B cell (primary cell): ENCODE measurements around the gene MAP3K2.

Experiments
- EZH2 ChIP-seq: IDR thresholded peaks from 2 replicates; pipeline ENCODE4 v1.6.1; 2012; ENCODE audit warnings: borderline replicate concordance, low read depth, mild to moderate bottlenecking, moderate library complexity, low read length; ENCODE audit not compliant: insufficient read depth, poor library complexity, severe bottlenecking
- TF ChIP-seq, protein P1 (sequence below): fragments of 200-600 bp; IDR thresholded peaks from one replicate; pipeline ENCODE4 v1.8.0; 2022; ENCODE audit warnings: antibody characterized with exemption, mild to moderate bottlenecking

GRCh38 chr2:127275356-127275755 is 112.4 kb downstream of the MAP3K2 start:
- TF ChIP-seq, protein P1, sequence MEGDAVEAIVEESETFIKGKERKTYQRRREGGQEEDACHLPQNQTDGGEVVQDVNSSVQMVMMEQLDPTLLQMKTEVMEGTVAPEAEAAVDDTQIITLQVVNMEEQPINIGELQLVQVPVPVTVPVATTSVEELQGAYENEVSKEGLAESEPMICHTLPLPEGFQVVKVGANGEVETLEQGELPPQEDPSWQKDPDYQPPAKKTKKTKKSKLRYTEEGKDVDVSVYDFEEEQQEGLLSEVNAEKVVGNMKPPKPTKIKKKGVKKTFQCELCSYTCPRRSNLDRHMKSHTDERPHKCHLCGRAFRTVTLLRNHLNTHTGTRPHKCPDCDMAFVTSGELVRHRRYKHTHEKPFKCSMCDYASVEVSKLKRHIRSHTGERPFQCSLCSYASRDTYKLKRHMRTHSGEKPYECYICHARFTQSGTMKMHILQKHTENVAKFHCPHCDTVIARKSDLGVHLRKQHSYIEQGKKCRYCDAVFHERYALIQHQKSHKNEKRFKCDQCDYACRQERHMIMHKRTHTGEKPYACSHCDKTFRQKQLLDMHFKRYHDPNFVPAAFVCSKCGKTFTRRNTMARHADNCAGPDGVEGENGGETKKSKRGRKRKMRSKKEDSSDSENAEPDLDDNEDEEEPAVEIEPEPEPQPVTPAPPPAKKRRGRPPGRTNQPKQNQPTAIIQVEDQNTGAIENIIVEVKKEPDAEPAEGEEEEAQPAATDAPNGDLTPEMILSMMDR, result no peak
- TF ChIP-seq EZH2, result no peak
